Natural killer cell (primary cell): ENCODE measurements around the gene OPHN1. TPM values are rescaled to one million over a fixed set of nuclear protein-coding genes. Genes with fewer than 3 reads are reported as not detected.

ENCODE experiments used
- ATAC-seq, 3 donors: fragments of 150-1000 bp in 2 of 3; fragments of 200-7000 bp in 1 of 3; cut with Tn5 transposase; 1 replicate in 1 of 3; 2 replicates in 2 of 3; pipeline ENCODE4 v1.10.0; 2021; ENCODE audit warnings: mild to moderate bottlenecking in 2 of 3, moderate library complexity in 2 of 3
- DNase-seq, 2 donors: peaks; one replicate each; pipeline versions ENCODE4 v3.0.0 to v3.0.0-alpha.2; 2013 to 2021; ENCODE audit warnings: mixed read lengths in 1 of 2
- H3K27ac ChIP-seq: one replicate; pipeline ENCODE4 v1.5.1; 2013; ENCODE audit warnings: mild to moderate bottlenecking, low read length
- H3K27me3 ChIP-seq: one replicate; pipeline ENCODE4 v1.6.1; 2013; ENCODE audit warnings: low read length; ENCODE audit not compliant: control insufficient read depth, insufficient read depth
- H3K36me3 ChIP-seq: one replicate; pipeline ENCODE4 v1.6.1; 2013; ENCODE audit warnings: low read length; ENCODE audit not compliant: control insufficient read depth, insufficient read depth
- H3K4me1 ChIP-seq: one replicate; pipeline ENCODE4 v1.6.1; 2013; ENCODE audit warnings: low read length; ENCODE audit not compliant: control insufficient read depth, insufficient read depth
- H3K4me3 ChIP-seq: one replicate; pipeline ENCODE4 v1.5.1; 2013; ENCODE audit warnings: low read length
- H3K9me3 ChIP-seq: one replicate; pipeline ENCODE4 v1.6.1; 2013; ENCODE audit warnings: low read length; ENCODE audit not compliant: control insufficient read depth, insufficient read depth
- H3K27ac Mint-ChIP-seq, 2 donors: one replicate each; pipeline ENCODE4 v1.8.0; 2022; ENCODE audit warnings: mild to moderate bottlenecking in 2 of 2, mixed read lengths in 2 of 2, moderate library complexity in 1 of 2
- H3K27me3 Mint-ChIP-seq, 2 donors: one replicate each; pipeline ENCODE4 v1.8.0; 2022; ENCODE audit warnings: low read depth in 2 of 2, mixed read lengths in 2 of 2
- H3K36me3 Mint-ChIP-seq: one replicate; pipeline ENCODE4 v1.8.0; 2022; ENCODE audit warnings: mixed read lengths
- H3K4me1 Mint-ChIP-seq, 2 donors: one replicate each; pipeline ENCODE4 v1.8.0; 2022; ENCODE audit warnings: mixed read lengths in 2 of 2
- H3K4me3 Mint-ChIP-seq: one replicate; pipeline ENCODE4 v1.8.0; 2022; ENCODE audit warnings: mild to moderate bottlenecking, moderate library complexity, mixed read lengths
- H3K9me3 Mint-ChIP-seq, 2 donors: one replicate each; pipeline ENCODE4 v1.8.0; 2022; ENCODE audit warnings: mixed read lengths in 2 of 2
- WGBS: methylation state at CpG from one replicate; pipeline ENCODE4 v1.1.7; 2013; ENCODE audit warnings: missing lambda C conversion rate; ENCODE audit not compliant: insufficient coverage; 5-methylcytosine and 5-hydroxymethylcytosine counted together
- intact Hi-C: fragments of 100-400 bp; cut with micrococcal nuclease; formaldehyde crosslinking; loops from one replicate; pipeline ENCODE4 v1.14.2; 2022
- total RNA-seq, 4 donors: library from RNA; stranded (reverse); fragments of 120-200 nt in 1 of 4; gene quantifications; one replicate each; pipeline versions ENCODE4 v1.2.3 to v1.2.4, GENCODE V29; 2013 to 2022
- TF ChIP-seq, protein P1 (sequence below): fragments of 200-600 bp; IDR thresholded peaks from one replicate; pipeline ENCODE4 v1.8.0; 2022; ENCODE audit warnings: antibody characterized with exemption

OPHN1 gene
- total RNA-seq, 3 donors from 2014 or later (not counting 1 experiment from before 2014, with no cell fraction given) = 1.4 to 5.6 (median 3.7) TPM

DNA sequence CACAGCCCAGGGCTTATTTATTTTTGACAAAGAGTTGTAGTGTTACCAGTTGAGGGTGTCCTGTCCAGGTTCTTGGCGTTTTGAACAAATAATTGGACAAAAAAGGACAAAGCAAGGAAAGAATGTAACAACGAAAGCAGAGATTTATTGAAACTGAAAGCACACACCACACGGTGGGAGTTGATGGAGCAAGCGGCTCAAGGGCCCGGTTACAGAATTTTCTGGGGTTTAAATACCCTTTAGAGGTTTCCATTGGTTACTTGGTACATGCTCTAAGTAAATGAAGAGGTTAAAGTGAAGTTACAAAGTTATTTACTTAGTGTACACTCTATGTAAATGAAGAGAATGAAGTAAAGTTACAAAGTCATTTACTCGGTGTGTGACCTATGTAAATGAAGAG lies 27.8 kb upstream of the OPHN1 start:
- WGBS = 67% methylated on average over 6 of the region's 6 CpGs
- no peak overlapping the region for H3K4me3 Mint-ChIP-seq

DNA sequence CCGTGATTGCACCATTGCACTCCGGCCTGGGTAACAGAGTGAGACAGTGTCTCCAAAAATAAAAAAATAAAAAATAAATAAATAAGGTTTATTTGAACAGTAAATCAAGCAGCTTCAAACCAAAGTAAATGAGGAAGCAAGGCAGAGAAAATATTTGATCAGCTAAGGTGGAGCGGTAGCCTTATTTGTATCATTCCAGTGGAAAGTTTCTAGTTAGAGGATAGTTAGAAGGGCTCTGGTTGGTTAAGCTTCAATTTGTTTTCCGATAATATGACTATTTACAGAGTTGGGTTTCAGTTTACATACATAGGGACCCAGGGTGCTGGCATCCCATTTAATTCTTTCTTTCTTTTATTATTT lies 21.8 kb upstream of the OPHN1 start:
- ATAC-seq (no peak), DNase-seq (no peak)
- H3K9me3 Mint-ChIP-seq = no peaks in the 10 kb centered on the region
- intact Hi-C loops = no loop called here
- peaks cover 3 to 9% of the 10 kb centered on the region in 2 donors for H3K27me3 Mint-ChIP-seq
- Histone ChIP-seq H3K36me3 (no peaks in the 10 kb centered on the region), H3K27me3 (no peaks in the 10 kb centered on the region), H3K4me1 (no peaks in the 10 kb centered on the region), H3K9me3 (no peaks in the 10 kb centered on the region), H3K4me3 (no peak overlapping the region), H3K27ac (no peak overlapping the region)
- 100% methylated on average over 1 of the region's 4 CpGs for WGBS
- TF ChIP-seq, protein P1, sequence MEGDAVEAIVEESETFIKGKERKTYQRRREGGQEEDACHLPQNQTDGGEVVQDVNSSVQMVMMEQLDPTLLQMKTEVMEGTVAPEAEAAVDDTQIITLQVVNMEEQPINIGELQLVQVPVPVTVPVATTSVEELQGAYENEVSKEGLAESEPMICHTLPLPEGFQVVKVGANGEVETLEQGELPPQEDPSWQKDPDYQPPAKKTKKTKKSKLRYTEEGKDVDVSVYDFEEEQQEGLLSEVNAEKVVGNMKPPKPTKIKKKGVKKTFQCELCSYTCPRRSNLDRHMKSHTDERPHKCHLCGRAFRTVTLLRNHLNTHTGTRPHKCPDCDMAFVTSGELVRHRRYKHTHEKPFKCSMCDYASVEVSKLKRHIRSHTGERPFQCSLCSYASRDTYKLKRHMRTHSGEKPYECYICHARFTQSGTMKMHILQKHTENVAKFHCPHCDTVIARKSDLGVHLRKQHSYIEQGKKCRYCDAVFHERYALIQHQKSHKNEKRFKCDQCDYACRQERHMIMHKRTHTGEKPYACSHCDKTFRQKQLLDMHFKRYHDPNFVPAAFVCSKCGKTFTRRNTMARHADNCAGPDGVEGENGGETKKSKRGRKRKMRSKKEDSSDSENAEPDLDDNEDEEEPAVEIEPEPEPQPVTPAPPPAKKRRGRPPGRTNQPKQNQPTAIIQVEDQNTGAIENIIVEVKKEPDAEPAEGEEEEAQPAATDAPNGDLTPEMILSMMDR = no peak
- H3K4me1 Mint-ChIP-seq = no peaks in the 10 kb centered on the region
- no peak overlapping the region for H3K4me3 Mint-ChIP-seq
- H3K36me3 Mint-ChIP-seq = no peaks in the 10 kb centered on the region
- no peak overlapping the region for H3K27ac Mint-ChIP-seq

More for the DNA sequence above, 27.8 kb upstream of the OPHN1 start:
- Histone ChIP-seq H3K27ac (no peak overlapping the region), H3K4me1 (no peaks in the 10 kb centered on the region), H3K4me3 (no peak overlapping the region), H3K36me3 (no peaks in the 10 kb centered on the region), H3K27me3 (no peaks in the 10 kb centered on the region), H3K9me3 (no peaks in the 10 kb centered on the region)
- Mint-ChIP-seq H3K9me3 (no peaks in the 10 kb centered on the region), H3K4me1 (peaks cover 0 to 4% of the 10 kb centered on the region in 2 donors), H3K36me3 (no peaks in the 10 kb centered on the region), H3K27ac (no peak overlapping the region), H3K27me3 (peaks cover 0 to 9% of the 10 kb centered on the region in 2 donors)
- no peak for ATAC-seq
- DNase-seq = no peak
- intact Hi-C loops = no loop called here
- TF ChIP-seq, protein P1 = no peak

DNA sequence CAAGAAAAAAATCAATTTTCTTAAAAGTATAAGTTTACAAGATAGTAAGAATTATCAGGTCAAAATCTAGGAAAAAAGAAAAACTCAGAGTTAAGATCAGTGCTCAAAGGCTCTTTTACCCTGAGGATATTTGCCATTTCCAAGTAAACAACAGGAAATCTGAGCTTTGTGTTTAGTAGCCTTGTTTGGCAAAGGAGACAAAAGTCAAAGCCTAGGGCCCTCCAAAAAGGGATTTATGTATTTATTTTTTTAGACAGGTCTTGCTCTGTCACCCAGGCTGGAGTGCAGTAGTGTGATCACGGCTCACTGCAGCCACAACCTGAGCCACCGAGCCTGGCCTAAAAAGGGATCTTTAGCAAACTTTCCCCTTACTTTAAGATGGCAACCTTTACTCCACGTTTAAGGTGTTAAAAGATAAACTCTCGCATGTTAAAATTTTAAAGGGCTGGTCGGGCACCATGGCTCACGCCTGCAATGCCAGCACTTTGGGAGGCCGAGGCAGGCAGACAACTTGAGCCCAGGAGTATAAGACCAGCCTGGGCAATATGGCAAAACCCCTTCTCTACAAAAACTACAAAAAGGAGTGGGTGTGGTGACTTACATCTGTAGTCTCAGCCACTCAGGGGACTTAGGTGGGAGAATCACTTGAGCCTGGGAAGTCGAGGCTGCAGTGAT lies 21.3 kb upstream of the OPHN1 start:
- Histone ChIP-seq H3K36me3 (no peaks in the 10 kb centered on the region), H3K27me3 (no peaks in the 10 kb centered on the region), H3K4me1 (no peaks in the 10 kb centered on the region), H3K9me3 (no peaks in the 10 kb centered on the region), H3K4me3 (no peak overlapping the region), H3K27ac (no peak overlapping the region)
- no peaks in the 10 kb centered on the region for H3K36me3 Mint-ChIP-seq
- TF ChIP-seq, protein P1 = no peak
- 87% methylated on average over 6 of the region's 8 CpGs for WGBS
- no peak overlapping the region for H3K27ac Mint-ChIP-seq
- intact Hi-C loops = no loop called here
- DNase-seq (no peak), ATAC-seq (no peak)
- no peak overlapping the region for H3K4me3 Mint-ChIP-seq
- H3K4me1 Mint-ChIP-seq = no peaks in the 10 kb centered on the region
- H3K9me3 Mint-ChIP-seq = no peaks in the 10 kb centered on the region
- peaks cover 3 to 9% of the 10 kb centered on the region in 2 donors for H3K27me3 Mint-ChIP-seq

DNA sequence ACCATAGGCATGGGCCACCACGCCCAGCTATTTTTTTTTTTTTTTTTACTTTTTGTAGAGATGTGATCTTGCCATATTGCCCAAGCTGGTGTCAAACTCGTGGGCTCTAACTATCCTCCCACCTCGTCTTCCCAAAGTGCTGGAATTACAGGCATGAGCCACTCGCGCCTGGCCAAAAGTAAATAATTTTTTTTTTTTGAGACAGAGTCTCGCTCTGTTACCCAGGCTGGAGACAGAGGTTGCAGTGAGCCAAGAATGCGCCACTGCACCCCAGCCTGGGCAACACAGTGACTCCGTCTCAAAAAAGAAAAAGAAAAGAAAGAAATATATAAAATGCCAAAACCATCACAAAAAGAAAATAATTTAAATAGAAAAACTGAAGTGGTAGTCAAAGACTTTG lies 18.4 kb upstream of the OPHN1 start:
- no peak for DNase-seq
- H3K27me3 Mint-ChIP-seq = peaks cover 3 to 10% of the 10 kb centered on the region in 2 donors
- Histone ChIP-seq H3K4me1 (no peaks in the 10 kb centered on the region), H3K4me3 (no peak overlapping the region), H3K36me3 (no peaks in the 10 kb centered on the region), H3K27ac (no peak overlapping the region), H3K9me3 (no peaks in the 10 kb centered on the region), H3K27me3 (no peaks in the 10 kb centered on the region)
- no peaks in the 10 kb centered on the region for H3K36me3 Mint-ChIP-seq
- no peaks in the 10 kb centered on the region for H3K4me1 Mint-ChIP-seq
- TF ChIP-seq, protein P1 = no peak
- 97% methylated on average over 5 of the region's 8 CpGs for WGBS
- H3K27ac Mint-ChIP-seq = no peak overlapping the region
- intact Hi-C loops = no loop called here
- no peak for ATAC-seq
- no peak overlapping the region for H3K4me3 Mint-ChIP-seq
- no peaks in the 10 kb centered on the region for H3K9me3 Mint-ChIP-seq
